ENCODE measurements around the gene IL1R1.

Gene IL1R1

GRCh38 chr2:102209474-102209873, 66.9 kb downstream of the IL1R1 start:
- no peak for DNase-seq

DNA sequence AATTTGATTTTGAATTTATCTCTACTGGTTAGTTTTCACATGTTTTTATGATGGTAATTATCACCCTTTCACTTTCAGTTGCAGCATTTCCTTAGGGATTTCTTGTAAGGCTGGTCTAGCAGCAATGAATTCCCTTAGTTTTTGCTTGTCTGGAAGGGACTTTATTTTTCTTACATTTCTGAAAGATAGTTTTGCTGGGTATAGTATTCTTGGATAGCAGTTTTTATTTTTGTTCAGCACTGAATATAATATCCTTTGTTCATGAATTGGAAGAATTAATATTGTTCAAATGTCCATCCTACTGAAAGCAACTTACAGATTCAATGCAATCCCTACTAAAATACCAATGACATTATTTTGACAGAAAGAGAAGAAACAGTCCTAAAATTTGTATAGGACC, 74.5 kb downstream of the IL1R1 start:
- no peak for DNase-seq

GRCh38 chr2:102224824-102225739, 82.5 kb downstream of the IL1R1 start:
- DNase-seq, result no peak

DNA sequence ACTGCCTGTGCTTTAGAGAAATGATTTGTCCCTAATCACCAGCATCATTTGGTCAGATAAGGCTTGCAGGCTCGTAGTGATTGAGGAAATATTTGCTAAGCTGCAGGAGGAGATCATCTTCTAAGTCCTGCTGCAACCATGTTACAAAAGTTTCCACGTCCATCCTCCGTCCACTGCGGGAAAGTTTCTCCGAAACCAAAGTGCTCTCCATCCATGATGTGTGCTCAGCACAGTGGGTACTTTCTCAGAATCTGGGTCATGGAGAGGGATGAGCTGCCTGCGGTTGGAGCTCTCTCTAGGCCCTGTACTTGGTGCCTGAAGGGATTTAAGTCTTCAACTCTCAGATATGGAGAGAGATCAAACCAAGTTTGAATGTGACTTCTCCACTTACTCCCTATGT, 83.6 kb downstream of the IL1R1 start:
- no peak for DNase-seq

- no peak for DNase-seq
Observed at GRCh38 chr2:102226612-102227391, 84.3 kb downstream of the IL1R1 start.

GRCh38 chr2:102229141-102229769, 86.7 kb downstream of the IL1R1 start:
- DNase-seq, result no peak
